Body of pancreas (tissue), 4 donors: ENCODE measurements around the gene PPP3CB. TPM values are rescaled to one million over a fixed set of nuclear protein-coding genes. Genes with fewer than 3 reads are reported as not detected.

Experiments
- ATAC-seq: fragments of 150-250 bp; one replicate; pipeline ENCODE4 v1.9.1; 2016
- DNase-seq, 4 donors: peaks; one replicate each; pipeline ENCODE4 v3.0.0-alpha.2; 2019
- H3K27ac ChIP-seq, 4 donors: fragments of 200-600 bp; sonication (generic); 1 replicate in 3 of 4; 2 replicates in 1 of 4; pipeline versions ENCODE4 v1.5.1 to v1.6.1; 2016 to 2019; ENCODE audit warnings: mild to moderate bottlenecking in 1 of 4, mixed read lengths in 1 of 4, moderate library complexity in 1 of 4
- H3K27me3 ChIP-seq, 2 donors: fragments of 200-600 bp; sonication (generic); one replicate each; pipeline ENCODE4 v1.6.0; 2016; ENCODE audit warnings: mild to moderate bottlenecking in 1 of 2
- H3K36me3 ChIP-seq, 2 donors: fragments of 200-600 bp; sonication (generic); replicated peaks in 1 of 2; 2 replicates each; pipeline ENCODE4 v1.5.1; 2016; ENCODE audit warnings: low read depth in 2 of 2; ENCODE audit not compliant: insufficient read depth in 1 of 2
- H3K4me1 ChIP-seq: fragments of 200-600 bp; sonication (generic); one replicate; pipeline ENCODE4 v1.6.0; 2016
- H3K4me3 ChIP-seq, 2 donors: fragments of 200-600 bp; sonication (generic); 1 replicate in 1 of 2; 2 replicates in 1 of 2; pipeline ENCODE4 v1.5.1; 2016 to 2019
- H3K9me3 ChIP-seq, 3 donors: fragments of 200-600 bp; sonication (generic); 1 replicate in 2 of 3; 2 replicates in 1 of 3; pipeline ENCODE4 v1.5.1; 2016
- POLR2A ChIP-seq, 3 donors: fragments of 450-650 bp; IDR thresholded peaks; one replicate each; pipeline ENCODE4 v1.6.1; 2016; ENCODE audit warnings: antibody characterized with exemption in 3 of 3, mild to moderate bottlenecking in 2 of 3
- WGBS, 2 donors: methylation state at CpG; one replicate each; pipeline ENCODE4 v1.1.5; 2017; 5-methylcytosine and 5-hydroxymethylcytosine counted together
- intact Hi-C: fragments of 100-400 bp; cut with DNase I; formaldehyde crosslinking; loops from one replicate; pipeline ENCODE4 v1.15.1; 2023
- total RNA-seq, 2 donors: library from RNA; depleted of rRNA; stranded (reverse); fragments of >200 nt; gene quantifications; one replicate each; pipeline ENCODE4 v1.1.0, GENCODE V29; 2016
- TF ChIP-seq, protein P1 (sequence below), 7 experiments: fragments of 450-650 bp in 4 of 7; fragments of 200-600 bp in 3 of 7; sonication (generic) in 3 of 7; IDR thresholded peaks; one replicate each; pipeline ENCODE4 v1.5.1; 2016 to 2019; ENCODE audit warnings: antibody characterized with exemption in 7 of 7

PPP3CB gene
- total RNA-seq, 2 donors from 2014 or later = 20.4 to 27.5 TPM

DNA sequence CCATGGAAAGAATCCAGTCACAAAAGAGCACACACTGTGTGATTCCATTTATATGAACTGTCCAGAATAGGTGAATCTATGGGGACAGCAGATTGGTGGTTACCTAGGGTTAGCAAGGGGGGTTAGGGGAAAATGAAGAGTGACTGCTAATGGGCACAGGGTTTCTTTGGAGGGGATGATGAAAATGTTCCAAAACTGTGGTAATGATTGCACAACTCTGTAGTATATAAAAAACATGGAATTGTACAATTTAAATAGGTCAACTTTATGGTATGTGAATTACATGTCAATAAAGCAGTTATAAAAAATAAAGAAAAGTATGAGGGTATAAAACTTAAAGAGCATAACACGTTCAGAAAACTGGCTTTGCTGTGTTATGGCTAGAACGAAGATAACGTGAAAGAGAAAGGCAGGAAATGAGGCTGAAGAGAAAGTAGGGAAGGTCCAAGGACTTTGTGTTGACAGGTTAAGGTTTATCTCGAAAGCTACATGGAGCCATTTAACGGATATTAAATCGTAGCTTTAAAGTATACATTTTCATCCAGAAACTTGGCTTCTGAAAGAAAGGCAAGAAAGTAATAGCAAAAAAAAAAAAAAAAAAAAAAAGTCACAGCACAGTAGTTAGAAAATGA, 36.0 kb downstream of the PPP3CB start:
- no peak overlapping the region for H3K27ac ChIP-seq
- WGBS, 2 donors = 91 to 93% methylated on average over 6 of the region's 6 CpGs

DNA sequence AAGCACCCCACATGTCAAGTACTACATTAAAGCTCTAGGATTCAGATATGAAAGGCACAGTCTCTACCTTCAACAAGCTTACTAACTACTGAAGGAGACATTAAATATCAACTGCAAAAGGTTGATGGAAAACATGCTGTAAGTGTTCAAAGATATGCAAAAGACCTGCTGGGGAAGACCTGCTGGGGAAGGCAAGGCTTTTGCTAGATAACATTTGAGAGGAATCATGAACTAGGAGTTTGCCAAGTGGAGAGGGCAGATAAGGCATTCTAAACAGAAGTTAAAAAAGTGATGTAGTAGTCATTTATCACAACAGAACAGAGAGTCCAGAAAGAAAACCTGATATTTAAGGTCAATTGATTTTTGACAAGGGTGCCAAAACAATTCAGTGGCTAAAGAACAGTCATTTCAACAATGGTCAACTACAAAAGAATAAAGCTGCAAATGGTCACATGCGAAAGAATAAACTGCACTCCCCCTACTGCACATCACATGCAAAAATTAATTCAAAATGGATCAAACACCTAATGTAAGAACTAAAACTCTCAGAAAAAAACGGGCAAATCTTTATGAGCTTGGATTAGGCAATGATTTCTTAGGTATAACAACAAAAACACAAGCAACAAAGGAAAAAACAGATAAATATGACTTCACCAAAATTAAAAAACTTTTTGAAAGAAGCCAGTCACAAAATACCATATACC, 39.5 kb downstream of the PPP3CB start:
- 59 to 67% methylated on average over 2 of the region's 2 CpGs for WGBS, 2 donors
- Histone ChIP-seq H3K4me3 (no peak overlapping the region), H3K27ac (no peak overlapping the region), H3K4me1 (no peaks in the 10 kb centered on the region), H3K9me3 (no peaks in the 10 kb centered on the region), H3K27me3 (no peaks in the 10 kb centered on the region), H3K36me3 (no peaks in the 10 kb centered on the region)
- TF ChIP-seq, protein P1, sequence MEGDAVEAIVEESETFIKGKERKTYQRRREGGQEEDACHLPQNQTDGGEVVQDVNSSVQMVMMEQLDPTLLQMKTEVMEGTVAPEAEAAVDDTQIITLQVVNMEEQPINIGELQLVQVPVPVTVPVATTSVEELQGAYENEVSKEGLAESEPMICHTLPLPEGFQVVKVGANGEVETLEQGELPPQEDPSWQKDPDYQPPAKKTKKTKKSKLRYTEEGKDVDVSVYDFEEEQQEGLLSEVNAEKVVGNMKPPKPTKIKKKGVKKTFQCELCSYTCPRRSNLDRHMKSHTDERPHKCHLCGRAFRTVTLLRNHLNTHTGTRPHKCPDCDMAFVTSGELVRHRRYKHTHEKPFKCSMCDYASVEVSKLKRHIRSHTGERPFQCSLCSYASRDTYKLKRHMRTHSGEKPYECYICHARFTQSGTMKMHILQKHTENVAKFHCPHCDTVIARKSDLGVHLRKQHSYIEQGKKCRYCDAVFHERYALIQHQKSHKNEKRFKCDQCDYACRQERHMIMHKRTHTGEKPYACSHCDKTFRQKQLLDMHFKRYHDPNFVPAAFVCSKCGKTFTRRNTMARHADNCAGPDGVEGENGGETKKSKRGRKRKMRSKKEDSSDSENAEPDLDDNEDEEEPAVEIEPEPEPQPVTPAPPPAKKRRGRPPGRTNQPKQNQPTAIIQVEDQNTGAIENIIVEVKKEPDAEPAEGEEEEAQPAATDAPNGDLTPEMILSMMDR (IDR thresholded peaks at IDR 0.05) = no peak
- no peak for TF ChIP-seq POLR2A (IDR thresholded peaks at IDR 0.05)
- ATAC-seq (no peak), DNase-seq (no peak)
- intact Hi-C loops = no loop called here

More for the DNA sequence above, 36.0 kb downstream of the PPP3CB start:
- ATAC-seq (no peak), DNase-seq (no peak)
- H3K9me3 ChIP-seq = no peaks in the 10 kb centered on the region
- H3K4me3 ChIP-seq = no peak overlapping the region
- intact Hi-C loops = no loop called here
- H3K27me3 ChIP-seq = no peaks in the 10 kb centered on the region
- TF ChIP-seq, protein P1 (IDR thresholded peaks at IDR 0.05) = no peak
- no peak for TF ChIP-seq POLR2A (IDR thresholded peaks at IDR 0.05)
- H3K36me3 ChIP-seq = no peaks in the 10 kb centered on the region
- H3K4me1 ChIP-seq = no peaks in the 10 kb centered on the region

DNA sequence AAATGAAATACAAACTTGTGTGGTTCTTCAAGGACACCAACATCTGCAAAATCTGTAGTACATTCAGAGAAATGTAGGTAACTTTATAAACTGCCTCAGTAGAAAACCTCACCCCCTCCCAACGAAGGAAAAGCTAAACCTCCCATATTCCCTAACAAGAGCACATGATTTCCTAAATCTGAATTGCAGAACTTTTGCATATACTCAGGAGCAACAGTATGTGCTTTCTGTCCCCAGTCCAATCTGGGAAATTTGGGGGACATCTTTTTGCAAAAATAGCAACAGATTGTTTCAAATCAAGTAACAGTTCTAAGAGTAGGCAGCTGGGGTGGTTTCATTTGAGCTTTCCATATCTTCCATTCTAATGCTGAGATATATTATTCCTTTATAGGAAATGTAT, 46.7 kb downstream of the PPP3CB start:
- Histone ChIP-seq H3K4me3 (no peak overlapping the region), H3K4me1 (no peaks in the 10 kb centered on the region), H3K9me3 (no peaks in the 10 kb centered on the region), H3K27ac (no peak overlapping the region), H3K36me3 (peaks cover 0 to 5% of the 10 kb centered on the region in 2 donors), H3K27me3 (no peaks in the 10 kb centered on the region)
- no peak for DNase-seq
- 70 to 83% methylated on average over 1 of the region's 1 CpG for WGBS, 2 donors
- TF ChIP-seq POLR2A (IDR thresholded peaks at IDR 0.05) = no peak
- no peak for ATAC-seq
- intact Hi-C loops = no loop called here

DNA sequence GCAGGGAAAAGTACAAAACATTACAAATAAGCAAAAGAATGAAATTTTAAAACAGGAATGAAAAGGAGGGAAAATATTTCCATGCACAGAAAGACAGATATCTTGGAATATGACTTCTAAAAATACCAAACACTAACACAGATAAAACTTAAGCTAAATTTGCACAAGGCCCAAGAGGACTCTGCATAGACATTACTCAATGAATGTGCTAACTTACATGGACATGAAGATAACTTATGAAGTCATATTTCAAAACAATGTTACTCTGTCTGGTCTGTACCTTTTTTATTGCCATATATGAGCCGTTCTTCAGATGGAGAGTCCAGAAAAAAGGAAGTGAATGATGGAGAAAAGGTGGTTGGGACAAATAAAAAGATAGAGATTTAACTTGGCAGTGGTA, 47.4 kb downstream of the PPP3CB start:
- no peak for ATAC-seq
- peaks cover 0 to 5% of the 10 kb centered on the region in 2 donors for H3K36me3 ChIP-seq

DNA sequence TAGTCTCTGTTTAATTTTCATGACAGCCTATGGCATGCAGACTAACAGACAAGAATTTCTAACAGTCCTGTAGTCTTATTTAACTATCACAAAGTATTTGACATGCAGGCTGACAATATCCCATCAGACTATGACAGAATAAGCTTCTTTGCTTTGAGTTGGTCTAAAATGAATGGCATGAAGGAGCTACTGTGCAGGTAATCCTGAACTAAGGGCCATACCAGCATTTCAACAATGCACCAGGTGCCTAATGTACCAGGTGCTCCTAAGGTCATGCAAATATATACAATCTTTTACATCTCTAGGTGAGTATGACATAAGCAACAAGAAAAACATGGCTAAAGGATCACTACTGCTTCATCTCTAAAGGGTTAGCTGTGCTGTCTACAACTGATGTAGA, 48.9 kb downstream of the PPP3CB start:
- intact Hi-C loops = no loop called here
- ATAC-seq (no peak), DNase-seq (no peak)
- no peak for TF ChIP-seq POLR2A (IDR thresholded peaks at IDR 0.05)
- TF ChIP-seq, protein P1 (IDR thresholded peaks at IDR 0.05) = no peak
- Histone ChIP-seq H3K27me3 (no peaks in the 10 kb centered on the region), H3K36me3 (peaks cover 0 to 5% of the 10 kb centered on the region in 2 donors), H3K4me3 (no peak overlapping the region), H3K9me3 (no peaks in the 10 kb centered on the region), H3K4me1 (no peaks in the 10 kb centered on the region), H3K27ac (no peak overlapping the region)

More for the DNA sequence above, 47.4 kb downstream of the PPP3CB start:
- Histone ChIP-seq H3K27ac (no peak overlapping the region), H3K27me3 (no peaks in the 10 kb centered on the region), H3K4me1 (no peaks in the 10 kb centered on the region), H3K4me3 (no peak overlapping the region), H3K9me3 (no peaks in the 10 kb centered on the region)
- intact Hi-C loops = no loop called here
- no peak for DNase-seq
- TF ChIP-seq, protein P1 (IDR thresholded peaks at IDR 0.05) = no peak
- no peak for TF ChIP-seq POLR2A (IDR thresholded peaks at IDR 0.05)
- WGBS, 2 donors = 86 to 89% methylated on average over 1 of the region's 1 CpG
